ENCODE measurements around the gene HSBP1L1. TPM values are rescaled to one million over a fixed set of nuclear protein-coding genes. Genes with fewer than 3 reads are reported as not detected.

HSBP1L1 gene
- total and polyA plus RNA-seq, 4 donors: 12.2 to 61.0 (median 26.4) TPM

DNA sequence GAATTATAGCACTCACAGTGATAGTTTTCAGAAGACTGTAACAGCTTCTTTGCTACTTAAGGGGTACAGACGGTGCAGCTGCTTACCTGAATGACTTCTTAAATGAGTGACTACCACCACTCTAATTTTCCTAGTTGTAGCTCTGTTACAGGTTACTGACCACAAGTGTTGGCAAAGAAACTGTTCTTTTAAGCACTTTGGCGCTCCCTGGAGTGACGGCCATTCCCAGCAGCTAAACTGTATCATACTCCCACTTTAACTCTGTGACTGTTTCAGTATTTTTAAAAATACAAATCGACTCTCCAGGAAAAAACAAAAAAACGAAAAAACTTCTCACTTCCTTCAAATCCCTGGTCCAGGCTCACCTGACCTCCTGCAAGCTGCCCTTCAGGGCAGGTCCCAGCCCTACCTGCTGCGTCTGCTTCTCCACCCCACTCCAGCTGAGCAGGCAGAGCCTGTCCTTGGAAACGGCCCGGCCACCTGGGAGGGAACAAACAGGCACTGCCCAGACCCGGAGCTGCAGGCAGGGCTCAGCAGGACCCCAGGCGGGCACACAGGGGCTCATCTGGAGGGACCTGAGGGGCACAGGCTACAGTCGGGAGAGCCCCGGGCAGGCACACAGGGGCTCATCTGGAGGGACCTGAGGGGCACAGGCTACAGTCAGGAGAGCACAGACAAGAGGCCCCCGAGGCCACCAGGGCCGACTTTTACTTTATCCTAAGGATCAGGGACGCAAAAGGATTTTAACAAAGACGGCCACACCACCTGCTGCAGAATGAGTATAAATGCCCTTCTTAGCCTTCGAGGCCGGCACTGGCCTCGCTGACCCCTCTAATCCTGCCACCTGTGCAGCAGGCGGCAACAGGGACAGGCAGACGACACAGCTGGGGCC lies 37.5 kb upstream of the HSBP1L1 start (continued):
- TF ChIP-seq, protein P1, sequence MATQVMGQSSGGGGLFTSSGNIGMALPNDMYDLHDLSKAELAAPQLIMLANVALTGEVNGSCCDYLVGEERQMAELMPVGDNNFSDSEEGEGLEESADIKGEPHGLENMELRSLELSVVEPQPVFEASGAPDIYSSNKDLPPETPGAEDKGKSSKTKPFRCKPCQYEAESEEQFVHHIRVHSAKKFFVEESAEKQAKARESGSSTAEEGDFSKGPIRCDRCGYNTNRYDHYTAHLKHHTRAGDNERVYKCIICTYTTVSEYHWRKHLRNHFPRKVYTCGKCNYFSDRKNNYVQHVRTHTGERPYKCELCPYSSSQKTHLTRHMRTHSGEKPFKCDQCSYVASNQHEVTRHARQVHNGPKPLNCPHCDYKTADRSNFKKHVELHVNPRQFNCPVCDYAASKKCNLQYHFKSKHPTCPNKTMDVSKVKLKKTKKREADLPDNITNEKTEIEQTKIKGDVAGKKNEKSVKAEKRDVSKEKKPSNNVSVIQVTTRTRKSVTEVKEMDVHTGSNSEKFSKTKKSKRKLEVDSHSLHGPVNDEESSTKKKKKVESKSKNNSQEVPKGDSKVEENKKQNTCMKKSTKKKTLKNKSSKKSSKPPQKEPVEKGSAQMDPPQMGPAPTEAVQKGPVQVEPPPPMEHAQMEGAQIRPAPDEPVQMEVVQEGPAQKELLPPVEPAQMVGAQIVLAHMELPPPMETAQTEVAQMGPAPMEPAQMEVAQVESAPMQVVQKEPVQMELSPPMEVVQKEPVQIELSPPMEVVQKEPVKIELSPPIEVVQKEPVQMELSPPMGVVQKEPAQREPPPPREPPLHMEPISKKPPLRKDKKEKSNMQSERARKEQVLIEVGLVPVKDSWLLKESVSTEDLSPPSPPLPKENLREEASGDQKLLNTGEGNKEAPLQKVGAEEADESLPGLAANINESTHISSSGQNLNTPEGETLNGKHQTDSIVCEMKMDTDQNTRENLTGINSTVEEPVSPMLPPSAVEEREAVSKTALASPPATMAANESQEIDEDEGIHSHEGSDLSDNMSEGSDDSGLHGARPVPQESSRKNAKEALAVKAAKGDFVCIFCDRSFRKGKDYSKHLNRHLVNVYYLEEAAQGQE (IDR thresholded peaks at IDR 0.05): no peak

DNA sequence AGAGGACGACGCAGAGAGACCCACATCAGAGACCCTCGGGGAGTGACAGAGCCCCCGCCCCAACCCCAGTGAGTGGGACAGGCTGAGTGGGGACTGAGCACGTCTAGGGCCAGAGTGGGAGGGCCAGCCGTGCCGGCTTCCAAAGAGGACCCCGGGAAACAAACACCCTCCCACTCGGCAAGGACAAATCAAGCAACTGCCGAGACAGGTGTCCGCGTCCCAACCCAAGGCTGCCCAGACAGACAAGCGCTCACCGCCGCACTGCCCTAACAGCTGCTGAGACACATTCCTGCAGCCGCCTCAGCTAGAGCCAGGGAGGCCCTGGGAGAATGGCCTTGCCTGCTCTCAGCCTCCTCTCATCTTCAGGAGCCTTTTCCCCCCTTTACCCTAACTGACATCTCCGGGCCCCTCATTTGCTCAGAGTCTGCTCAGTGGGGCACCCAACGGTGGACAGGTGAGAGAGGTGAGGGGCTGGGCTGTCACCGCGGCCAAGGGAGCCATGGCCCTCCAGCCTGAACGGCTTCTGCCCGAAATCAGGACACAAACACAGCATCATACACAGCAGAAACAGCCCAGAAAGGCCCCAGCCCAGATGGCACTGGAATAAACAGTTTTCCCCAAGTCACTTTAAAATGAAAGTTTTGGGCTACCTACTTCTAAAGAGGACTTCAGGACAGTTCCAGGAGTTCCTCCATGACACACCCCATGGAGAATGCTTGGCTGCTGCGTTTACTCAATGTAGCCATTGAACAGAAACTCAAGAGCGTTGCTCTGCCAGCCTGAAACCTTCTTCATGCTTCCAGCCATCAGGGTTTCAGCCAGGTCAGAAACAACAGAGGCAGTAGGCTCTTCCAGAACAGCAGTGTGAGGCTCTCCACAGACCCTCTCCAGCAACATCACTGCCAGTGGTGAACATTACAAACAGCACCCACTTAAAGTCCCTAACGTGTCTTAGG lies 36.6 kb upstream of the HSBP1L1 start:
- no peak overlapping the region for H3K9ac ChIP-seq (ENCODE audit: low read depth in 1 of 2, low read length in 2 of 2)
- H3K9me3 ChIP-seq (ENCODE audit: control insufficient read depth in 4 of 4, low read length in 3 of 4): peaks cover 0 to 3% (median 2%) of the 10 kb centered on the region in 4 donors
- H3K36me3 ChIP-seq (ENCODE audit: control insufficient read depth in 4 of 4, insufficient read depth in 3 of 4, low read depth in 1 of 4, low read length in 3 of 4): peaks cover 3 to 43% (median 33%) of the 10 kb centered on the region in 4 donors

More for the DNA sequence above, 36.6 kb upstream of the HSBP1L1 start:
- Histone ChIP-seq H3K4me1 (ENCODE audit: control insufficient read depth in 4 of 4, insufficient read depth in 4 of 4, low read length in 3 of 4) (peaks cover 0 to 8% (median 2%) of the 10 kb centered on the region in 4 donors), H3K4me3 (ENCODE audit: low read depth in 1 of 3, low read length in 3 of 3) (no peak overlapping the region), H3K27ac (ENCODE audit: low read depth in 1 of 2, low read length in 2 of 2) (no peak overlapping the region), H3K27me3 (ENCODE audit: control insufficient read depth in 4 of 4, insufficient read depth in 4 of 4, low read length in 3 of 4) (no peaks in the 10 kb centered on the region)
- peak; percentile 28 for DNase-seq (ENCODE audit: low spot score)
- TF ChIP-seq YY1 (IDR thresholded peaks at IDR 0.05) (no peak), HNF4A (conservative IDR thresholded peaks at IDR 0.05) (no peak), ZBTB33 (IDR thresholded peaks at IDR 0.05) (no peak), HNF4G (IDR thresholded peaks at IDR 0.05) (no peak), SP1 (IDR thresholded peaks at IDR 0.05) (no peak), JUND (IDR thresholded peaks at IDR 0.05) (no peak), RXRA (IDR thresholded peaks at IDR 0.05) (no peak), RAD21 (IDR thresholded peaks at IDR 0.05) (no peak), FOXA1 (IDR thresholded peaks at IDR 0.05) (no peak), CTCF (IDR thresholded peaks at IDR 0.05; ENCODE audit: low read depth, low read length, missing input control) (no peak), NR2F2 (IDR thresholded peaks at IDR 0.05) (no peak)
- TF ChIP-seq, protein P1 (IDR thresholded peaks at IDR 0.05): no peak
- TF ChIP-seq, protein P2, sequence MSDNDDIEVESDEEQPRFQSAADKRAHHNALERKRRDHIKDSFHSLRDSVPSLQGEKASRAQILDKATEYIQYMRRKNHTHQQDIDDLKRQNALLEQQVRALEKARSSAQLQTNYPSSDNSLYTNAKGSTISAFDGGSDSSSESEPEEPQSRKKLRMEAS (IDR thresholded peaks at IDR 0.05): no peak
- WGBS: 93% methylated on average over 25 of the region's 25 CpGs
